HG03457 (cell line): Measurements from ENCODE around the gene POFUT2.

Experiments used
- ATAC-seq: cut with Tn5 transposase; IDR thresholded peaks from one replicate; pipeline ENCODE4 v1.9.1; 2021; ENCODE audit warnings: moderate number of reproducible peaks; ENCODE audit not compliant: unreplicated experiment

POFUT2 gene

DNA sequence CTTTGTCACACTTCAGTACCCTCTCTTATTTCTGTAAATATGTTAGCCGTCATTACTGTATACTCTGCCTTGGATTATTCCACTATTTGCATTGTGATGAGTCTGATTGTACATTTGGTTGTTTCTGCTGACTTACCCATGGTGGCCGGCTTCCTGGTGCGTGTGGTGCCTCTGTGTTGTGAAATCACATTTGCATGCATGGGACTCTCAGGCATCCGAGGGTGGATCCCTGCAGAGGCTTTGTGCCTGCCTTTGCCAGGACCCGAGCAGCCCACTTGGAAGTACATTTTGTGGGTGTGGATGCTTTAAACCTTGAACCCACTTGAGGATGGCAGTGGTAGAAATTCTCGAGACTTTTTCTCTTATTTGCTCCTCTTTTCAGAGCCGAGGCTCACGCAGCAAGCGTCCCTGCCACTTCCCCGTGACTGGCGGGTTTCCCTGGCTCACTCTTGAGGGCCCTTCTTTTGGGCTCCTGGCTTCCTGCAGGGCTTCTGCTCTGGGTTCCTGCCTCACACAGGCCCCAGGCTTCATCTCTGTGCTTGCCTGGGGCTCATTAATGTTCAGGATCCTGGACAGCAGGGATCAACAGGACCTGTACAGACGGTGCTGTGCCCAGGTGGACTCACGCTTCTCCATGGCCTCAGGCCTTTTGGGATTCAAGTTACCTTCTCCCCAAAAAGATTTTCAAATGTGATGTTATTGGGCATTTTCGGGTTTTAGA lies 36.6 kb downstream of the POFUT2 start:
- no peak for ATAC-seq

DNA sequence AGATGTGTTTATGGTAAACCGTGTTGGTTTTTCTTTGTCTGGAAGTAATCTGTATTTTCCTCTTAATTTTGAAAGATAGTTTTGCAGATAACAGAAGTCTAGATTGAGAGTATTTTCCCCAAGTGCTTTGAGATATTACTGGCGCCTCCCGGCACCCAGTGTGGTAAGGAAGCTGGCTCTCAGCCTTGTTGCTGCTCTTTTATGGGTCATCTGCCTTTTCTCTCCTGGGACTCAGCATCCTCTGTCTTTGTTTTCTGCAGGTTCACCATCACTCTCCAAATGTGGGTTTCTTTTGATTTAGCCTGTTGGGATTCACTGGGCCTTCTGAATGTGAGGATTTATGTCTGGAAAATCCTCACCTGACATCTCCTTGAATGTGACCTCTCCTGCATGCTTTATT lies 37.4 kb downstream of the POFUT2 start:
- no peak for ATAC-seq

DNA sequence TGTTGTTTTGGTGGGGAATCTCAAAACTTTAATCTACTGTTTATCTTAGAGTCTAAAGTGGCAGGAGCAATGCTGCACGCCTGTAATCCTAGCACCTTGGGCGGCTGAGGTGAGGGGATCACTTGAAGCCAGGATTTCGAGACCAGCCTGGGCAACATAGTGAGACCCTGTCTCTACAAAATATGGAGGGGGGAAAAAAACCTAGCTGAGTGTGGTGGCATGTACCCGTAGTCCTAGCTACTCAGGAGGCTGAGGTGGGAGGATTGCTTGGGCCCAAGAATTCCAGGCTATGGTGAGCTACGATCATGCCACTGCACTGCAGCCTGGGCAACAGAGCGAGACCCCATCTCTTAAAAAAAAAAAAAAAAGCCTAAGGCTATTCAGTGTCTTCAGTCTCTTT lies 38.1 kb downstream of the POFUT2 start:
- no peak for ATAC-seq

DNA sequence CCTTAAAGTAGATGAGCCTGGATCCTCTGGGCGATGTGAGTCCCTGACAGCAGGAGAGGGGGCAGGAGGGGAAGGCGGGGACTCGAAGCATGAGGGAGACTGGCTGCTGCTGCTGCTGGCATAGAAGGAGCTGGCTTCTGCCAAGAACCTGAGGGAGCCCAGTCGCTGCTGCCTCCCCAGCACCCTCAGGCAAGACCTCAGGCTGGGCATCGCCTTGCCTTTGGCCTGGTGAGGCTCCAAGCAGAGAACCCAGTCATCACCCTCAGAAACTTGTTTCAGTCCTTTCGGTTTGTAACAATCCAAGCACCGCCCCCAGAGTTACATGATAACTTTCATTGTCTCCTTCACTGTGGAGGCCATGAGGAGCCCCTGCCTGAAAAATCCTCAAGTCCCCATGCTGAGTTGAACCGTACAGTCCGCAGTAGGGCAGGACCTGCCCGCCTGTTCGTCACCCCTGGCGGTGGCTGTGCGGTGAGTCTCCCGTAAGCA lies 38.8 kb downstream of the POFUT2 start:
- ATAC-seq, result no peak

DNA sequence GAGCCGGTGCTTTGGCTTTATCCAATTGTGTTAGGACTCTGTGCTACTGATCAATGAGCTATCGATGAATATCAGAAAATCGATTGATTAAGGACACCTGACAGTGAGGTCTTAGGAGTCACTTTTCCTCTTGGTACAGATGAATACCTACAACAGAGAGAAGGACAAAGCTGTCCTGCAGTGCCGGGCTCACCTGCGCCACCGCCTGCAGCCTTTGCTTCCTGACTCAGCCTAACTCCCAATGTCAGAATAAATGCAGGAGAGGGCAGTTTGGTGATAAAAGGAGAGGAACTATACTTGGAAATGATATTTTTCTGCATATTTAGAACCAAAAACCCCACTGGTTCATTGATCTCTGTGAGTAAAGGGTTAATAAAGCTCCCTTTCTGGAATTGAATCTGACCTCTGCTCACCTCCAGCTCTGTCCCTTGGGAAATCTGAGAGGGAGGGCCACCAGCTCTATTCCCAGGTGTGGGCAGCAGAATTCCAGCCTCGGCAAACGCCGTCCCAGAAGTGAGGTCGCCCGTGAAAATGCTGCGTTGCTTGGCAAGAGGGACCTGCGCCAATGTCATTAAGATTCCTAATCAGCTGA lies 39.3 kb downstream of the POFUT2 start:
- ATAC-seq, result no peak

DNA sequence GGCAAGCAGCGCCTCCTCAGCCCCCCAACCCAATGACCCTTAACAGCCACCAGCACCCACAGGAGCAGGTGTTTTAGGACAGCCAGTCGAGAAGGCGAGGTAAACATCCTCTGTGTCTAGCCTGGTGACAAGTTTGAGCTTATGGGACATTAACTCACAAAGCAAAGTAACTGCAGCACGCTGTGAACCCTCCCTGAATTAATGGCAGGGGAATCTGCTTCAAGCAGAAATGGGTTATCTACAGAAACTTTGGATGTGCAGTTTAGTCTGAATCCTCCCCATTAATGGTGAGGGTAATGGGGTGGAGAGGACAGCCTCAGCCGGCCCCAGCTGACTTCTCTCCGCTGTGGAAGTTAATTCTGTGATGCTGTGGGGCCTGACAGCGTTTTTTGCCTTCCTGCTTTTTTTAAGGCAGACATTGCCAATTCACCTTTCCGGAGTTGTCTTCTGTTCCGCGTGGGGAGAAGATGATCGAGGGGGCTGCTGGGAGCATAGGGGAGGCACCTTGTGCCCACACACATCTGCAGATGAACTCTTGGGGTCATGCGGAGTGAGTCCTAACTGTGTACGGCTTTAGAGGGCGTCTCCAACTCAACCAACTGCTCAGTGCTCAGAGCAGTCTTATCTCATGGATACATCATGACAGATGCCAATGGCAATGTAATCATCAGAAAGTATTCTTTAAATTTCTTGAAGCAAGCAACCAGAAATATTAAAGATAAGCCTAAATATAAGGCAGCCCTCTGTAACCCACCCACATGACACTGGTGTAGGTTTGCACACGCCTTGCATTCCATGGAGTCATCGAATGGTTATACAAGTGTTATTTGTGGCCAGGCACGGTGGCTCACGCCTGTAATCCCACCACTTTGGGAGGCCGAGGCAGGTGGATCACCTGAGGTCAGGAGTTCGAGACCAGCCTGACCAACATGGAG lies 41.0 kb downstream of the POFUT2 start:
- ATAC-seq, result no peak

DNA sequence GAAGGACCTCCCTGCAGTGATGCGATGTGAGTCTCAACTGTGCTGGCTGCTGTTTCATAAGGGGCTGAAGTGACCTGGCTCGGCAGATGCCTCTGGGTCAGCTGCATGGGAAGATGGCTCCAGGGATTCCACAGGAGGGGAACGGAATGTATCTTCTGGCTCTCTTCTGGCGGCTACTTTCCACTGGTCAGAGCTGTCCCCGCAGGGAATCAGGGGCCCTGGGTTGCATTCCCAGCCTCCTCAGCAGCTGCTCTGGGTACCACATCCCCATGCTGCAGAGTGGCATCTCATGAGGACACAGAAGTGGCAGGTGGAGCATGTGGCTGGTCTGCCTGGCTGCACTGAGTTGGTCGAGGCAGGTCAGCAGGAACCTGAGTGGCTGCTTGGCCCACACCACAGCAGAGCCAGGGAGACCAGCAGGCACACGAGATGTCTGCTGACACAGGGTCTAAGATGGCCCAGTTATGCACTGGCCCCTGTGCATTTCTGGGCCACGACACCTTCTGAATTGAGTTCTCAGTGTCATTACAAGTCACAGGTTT lies 42.8 kb downstream of the POFUT2 start:
- no peak for ATAC-seq

DNA sequence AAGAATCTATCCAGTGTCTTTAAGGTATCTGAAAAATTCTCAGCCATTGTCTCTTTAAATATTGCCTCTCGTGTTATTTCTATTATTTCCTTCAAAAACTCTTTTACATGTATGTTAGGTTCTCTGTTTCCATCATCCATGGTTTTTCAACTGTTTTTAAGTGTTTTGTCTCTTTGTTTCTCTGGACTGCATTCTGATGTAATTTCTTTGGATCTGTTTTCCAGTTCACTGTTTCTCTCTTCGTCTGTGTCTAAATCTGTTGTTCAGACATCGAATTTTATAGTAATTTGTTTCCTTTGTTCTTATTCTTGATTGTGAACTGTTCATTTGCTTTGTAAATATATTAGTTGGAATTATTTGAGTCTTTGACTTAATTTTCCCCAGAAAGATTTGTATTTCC lies 44.1 kb downstream of the POFUT2 start:
- ATAC-seq, result no peak

DNA sequence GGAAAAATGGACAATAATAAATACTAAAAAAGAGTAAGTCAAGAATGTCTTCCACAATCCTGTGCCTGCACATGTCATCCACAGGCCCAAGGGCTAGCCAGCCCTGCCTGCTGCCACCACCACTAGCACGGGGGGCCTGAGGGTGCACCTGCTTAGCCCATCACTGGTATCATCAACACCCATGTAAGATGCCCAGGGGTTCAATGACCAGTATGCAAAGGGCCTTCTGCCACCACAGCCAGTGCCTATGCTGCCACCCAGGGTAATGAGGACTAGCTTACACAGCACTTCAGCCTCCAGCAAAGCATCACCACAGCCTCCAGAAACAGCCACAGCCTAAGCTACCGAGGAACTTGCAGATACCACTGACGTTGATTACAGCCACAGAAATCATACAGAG lies 46.3 kb downstream of the POFUT2 start:
- no peak for ATAC-seq

DNA sequence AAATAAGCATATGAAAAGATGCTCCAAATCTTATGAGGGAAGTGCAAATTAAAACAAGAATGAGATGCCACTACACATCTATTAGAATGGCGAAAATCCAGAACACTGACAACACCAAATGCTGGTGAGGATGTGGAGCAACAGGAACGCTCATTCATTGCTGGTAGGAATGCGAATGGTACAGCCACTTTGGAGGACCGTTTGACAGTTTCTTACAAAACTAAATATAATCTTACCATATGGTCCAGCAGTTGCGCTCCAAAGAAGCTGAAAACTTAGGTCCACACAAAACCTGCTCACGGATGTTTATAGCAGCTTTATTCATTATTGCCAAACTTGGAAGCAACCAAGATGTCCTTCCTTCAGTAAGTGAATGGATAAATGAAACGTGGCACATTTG lies 50.3 kb downstream of the POFUT2 start:
- ATAC-seq, result no peak

DNA sequence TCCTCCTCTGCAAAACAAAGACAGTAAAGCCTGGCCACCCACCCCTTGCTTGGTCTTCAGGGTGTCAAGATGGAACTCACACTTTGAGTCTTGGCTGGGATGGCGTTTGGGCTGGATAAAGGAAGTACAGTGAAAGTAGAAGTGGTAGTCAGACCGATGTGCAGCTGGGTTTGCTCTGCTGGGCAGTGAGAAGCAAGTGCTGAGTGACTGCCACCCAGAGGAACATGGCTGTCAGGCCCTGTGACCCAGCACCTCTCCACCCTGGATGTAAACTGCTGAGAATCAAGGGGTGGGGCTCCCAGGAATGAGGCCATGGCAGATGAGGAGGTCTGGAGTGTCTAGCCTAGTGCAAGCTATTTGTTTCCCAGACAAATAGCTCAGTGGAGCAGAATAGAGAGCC lies 51.2 kb downstream of the POFUT2 start:
- no peak for ATAC-seq

DNA sequence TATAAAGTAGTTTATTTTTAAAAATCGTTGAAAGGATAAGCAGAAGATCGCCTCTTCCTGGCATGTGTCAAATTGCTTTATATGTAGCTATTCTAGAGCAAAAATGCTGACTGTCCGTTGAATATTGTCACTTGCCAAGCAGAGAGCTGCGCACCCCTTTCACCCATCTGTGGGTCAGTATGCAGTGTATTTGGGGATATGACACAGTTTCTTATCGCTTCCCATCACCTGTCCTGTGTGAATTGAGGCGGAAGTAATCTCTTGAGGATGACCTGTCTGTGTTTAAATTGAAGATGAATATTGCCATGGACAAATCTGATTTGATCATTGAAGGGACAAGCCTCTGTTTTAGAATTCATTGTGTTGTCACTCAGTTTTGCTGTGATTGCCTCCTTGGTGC lies 52.2 kb downstream of the POFUT2 start:
- no peak for ATAC-seq

DNA sequence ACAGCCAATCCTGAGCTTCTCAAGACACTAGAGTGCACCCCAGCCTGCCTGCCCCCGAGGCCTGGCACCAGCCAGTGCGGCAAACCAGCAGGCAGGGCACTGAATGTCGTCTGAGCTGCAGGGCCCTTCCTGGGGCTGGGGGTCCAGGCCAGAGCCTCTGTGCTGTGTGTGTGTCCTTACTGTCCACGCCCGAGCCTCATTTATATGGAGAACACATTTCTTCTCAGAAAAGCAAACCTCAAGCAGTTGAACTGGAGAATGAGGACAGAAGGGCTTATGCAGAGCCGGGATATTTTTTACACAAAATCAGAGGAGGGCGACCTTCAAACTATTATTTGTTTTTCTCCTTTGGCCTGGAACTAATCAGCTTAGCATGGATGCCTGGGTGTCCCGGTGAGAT lies 52.7 kb downstream of the POFUT2 start:
- ATAC-seq, result no peak

DNA sequence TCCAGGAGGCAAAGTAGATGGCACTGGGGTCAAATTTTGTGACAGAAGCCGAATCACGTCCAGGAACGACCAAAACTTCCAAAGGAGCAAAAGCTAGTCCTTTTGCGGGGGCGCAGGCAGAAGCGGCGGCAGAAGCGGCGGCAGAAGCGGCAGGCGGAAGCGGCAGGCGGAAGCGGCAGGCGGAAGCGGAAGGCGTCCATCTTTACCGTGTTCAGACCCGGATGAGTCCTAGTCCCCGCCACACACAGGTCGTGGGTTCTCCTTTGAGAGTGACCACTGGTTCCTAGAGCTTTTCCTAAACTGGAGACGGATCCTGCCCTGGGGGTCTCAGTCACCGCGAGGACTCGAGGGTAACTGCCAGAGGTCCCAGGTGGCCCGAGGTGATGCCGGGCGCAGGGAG lies 53.6 kb downstream of the POFUT2 start:
- ATAC-seq, result no peak

DNA sequence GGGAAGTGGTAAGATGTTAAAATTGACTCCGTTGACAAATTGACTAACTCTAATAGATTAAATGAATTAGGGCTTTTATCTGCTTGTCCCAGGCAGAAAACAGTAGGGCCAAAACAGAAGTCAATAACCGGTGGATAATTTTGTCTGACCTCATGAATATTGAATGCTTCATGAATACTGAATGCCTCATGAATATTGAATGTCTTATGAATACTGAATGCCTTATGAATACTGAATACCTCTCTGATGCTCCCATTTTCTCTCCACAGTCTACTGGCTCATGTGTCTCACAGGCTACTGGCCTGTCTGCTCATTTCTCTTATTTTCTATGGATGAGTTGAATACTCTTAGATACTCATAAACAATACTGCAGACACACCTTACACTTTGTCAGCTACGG lies 56.0 kb downstream of the POFUT2 start:
- no peak for ATAC-seq

DNA sequence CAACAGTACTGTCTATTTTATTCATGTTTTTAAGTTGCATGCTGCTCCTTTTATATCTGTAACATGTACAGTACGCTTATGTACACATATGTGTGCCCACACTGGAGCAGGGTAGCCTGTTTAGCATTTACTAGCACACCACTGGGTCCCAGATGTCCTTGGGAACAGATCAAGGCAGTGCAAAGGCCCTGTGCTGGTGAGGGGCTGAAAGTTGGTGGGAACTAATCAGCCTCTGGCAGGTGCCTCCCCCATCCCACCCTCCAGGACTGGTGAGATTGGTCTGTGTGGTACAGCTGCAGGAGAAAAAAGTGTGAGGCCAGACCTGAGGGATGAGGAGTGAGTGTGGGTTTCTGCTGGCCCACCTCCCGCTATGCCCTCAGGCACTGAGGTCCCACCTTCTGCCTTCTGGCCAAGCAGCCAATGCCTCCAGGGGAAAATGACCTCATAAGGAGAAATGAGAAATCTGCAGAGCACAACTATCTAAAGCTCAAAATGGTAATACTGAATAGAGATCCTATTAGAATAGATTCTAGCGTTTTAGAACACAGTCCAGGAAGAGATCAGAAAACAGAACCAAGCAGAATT lies 58.9 kb downstream of the POFUT2 start:
- ATAC-seq, result no peak

DNA sequence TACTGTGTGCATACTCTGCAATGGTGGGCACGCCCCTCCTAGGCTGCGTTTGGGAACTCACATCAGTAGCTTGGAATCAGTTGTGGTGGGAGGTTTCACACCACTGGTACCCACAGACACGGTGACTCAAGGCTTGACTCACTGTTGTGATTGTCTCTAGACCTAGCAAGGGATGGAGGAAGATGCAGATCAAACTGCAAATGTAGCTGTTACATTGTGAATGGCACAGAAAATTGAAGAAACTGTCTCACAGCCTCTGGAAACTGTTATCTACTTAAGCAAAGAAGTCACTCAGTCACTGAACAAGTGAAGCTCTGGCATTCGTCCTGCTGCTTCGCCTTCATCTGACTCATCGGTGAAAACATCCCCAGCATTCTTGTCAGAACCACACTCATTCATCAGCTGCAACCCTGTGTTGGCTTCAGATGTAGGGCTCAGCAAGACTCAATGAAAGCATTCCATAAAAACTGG lies 59.5 kb downstream of the POFUT2 start:
- ATAC-seq, result no peak

DNA sequence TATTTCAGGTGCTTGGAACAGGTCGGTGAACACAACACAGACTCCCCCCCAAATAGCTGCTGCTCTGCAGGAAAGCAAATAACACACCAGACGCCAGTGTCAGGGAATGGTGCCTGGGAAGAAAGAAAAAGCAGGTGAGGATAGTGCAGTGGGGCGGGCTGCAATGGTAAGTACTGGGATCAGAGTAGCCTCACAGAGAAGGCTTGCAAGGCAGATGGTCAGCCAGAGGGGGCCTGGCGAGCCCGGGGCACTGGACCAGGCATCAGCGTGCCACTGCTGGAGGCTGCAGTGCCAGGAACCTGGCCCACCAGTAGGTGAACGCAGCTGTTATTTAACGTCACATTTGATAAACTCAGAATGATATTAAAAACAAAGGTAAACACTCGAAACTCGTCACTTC lies 60.0 kb downstream of the POFUT2 start:
- no peak for ATAC-seq

DNA sequence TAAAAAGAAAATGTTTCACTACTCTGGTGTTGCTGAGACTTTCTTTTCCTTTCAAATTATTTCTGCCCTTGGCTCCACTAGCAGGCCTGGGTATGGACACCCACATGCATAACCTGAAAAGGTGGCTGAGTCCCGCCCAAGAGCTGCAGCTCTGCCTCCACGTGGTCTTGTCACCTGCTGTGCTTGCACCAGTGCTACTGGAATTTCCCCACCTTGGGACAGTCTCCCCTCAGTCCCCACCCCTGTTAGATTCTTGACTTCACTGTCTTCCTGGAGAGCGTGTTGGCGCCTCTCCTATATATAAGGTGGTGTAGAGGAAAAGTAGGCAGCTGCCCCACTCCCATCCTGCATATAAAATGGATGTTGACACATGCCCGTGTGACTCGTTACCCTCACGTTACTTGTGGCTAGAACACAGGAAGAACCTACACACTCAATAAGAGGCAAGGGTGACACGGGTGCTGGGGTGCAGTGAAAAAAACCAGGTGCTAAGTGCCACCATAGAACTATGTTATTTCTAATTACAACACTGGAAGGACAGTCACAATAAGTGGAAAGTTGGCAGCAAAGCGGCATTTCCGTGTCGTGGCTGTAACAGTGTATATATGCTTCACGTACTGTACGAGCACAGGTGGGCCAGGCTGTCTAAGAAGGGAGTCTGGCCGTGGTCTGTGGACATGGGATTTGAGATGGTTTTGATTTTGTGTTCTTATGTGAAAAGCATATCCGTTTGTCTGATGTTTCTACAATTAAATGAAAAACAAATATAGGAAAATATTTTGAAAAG lies 61.0 kb downstream of the POFUT2 start:
- ATAC-seq, result no peak

DNA sequence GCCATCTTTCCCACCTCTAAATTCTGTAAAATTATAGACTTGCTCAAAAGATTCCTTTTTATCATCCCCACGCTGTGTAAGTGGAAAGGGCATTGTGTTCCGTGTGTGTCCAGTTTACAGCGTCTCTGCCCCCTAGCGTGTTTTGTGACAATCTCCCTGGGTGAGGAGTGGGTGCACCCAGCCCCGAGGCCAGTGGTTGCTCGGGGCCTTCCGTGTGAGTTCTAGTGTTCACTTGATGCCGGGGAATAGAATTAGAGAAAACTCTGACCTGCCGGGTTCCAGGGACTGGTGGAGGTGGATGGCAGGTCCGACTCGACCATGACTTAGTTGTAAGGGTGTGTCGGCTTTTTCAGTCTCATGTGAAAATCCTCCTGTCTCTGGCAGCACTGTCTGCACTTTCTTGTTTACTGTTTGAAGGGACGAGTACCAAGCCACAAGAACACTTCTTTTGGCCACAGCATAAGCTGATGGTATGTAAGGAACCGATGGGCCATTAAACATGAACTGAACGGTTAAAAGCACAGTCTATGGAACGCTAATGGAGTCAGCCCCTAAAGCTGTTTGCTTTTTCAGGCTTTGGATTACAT lies 61.9 kb downstream of the POFUT2 start:
- no peak for ATAC-seq
